H9 (cell line): ENCODE results near the gene KRT74. TPM values are rescaled to one million over a fixed set of nuclear protein-coding genes. Genes with fewer than 3 reads are reported as not detected.

ENCODE experiments used
- DNase-seq: peaks from one replicate; pipeline ENCODE4 v3.0.0-alpha.2; 2017
- H2AFZ ChIP-seq: one replicate; pipeline ENCODE4 v1.6.1; 2013; ENCODE audit warnings: mild to moderate bottlenecking, low read length, control low read depth, moderate library complexity
- H2AK5ac ChIP-seq: 2 replicates; pipeline ENCODE4 v1.6.1; 2013; ENCODE audit warnings: low read length, control low read depth, mixed read lengths; ENCODE audit not compliant: insufficient read length
- H2BK120ac ChIP-seq: one replicate; pipeline ENCODE4 v1.6.1; 2013; ENCODE audit warnings: low read depth, mild to moderate bottlenecking, low read length, control low read depth, inconsistent platforms; ENCODE audit not compliant: poor library complexity, severe bottlenecking
- H2BK12ac ChIP-seq: 2 replicates; pipeline ENCODE4 v1.6.1; 2013; ENCODE audit warnings: low read length, control low read depth, mixed read lengths, low read depth; ENCODE audit not compliant: insufficient read length
- H2BK15ac ChIP-seq: 2 replicates; pipeline ENCODE4 v1.6.1; 2013; ENCODE audit warnings: low read depth, low read length, control low read depth
- H2BK20ac ChIP-seq: one replicate; pipeline ENCODE4 v1.6.1; 2013; ENCODE audit warnings: low read depth, mild to moderate bottlenecking, low read length, control low read depth, inconsistent platforms; ENCODE audit not compliant: poor library complexity, severe bottlenecking
- H2BK5ac ChIP-seq: 2 replicates; pipeline ENCODE4 v1.6.1; 2013; ENCODE audit warnings: low read length, control low read depth, mixed read lengths; ENCODE audit not compliant: insufficient read length
- H3K14ac ChIP-seq: 2 replicates; pipeline ENCODE4 v1.6.1; 2013; ENCODE audit warnings: low read length, control low read depth; ENCODE audit not compliant: insufficient read depth
- H3K18ac ChIP-seq: 2 replicates; pipeline ENCODE4 v1.6.1; 2013; ENCODE audit warnings: low read depth, mild to moderate bottlenecking, mixed read lengths, low read length, control low read depth; ENCODE audit not compliant: insufficient read length
- H3K23ac ChIP-seq: 2 replicates; pipeline ENCODE4 v1.6.1; 2013; ENCODE audit warnings: low read length, control low read depth, mixed read lengths, low read depth; ENCODE audit not compliant: insufficient read length
- H3K23me2 ChIP-seq: 2 replicates; pipeline ENCODE4 v1.6.1; 2013; ENCODE audit warnings: low read depth, mild to moderate bottlenecking, mixed read lengths, low read length, control low read depth; ENCODE audit not compliant: insufficient read length, poor library complexity, severe bottlenecking
- H3K27ac ChIP-seq: 2 replicates; pipeline ENCODE4 v1.5.1; 2013; ENCODE audit warnings: low read length, control low read depth, mixed read lengths, low read depth; ENCODE audit not compliant: insufficient read length
- H3K27me3 ChIP-seq: 2 replicates; pipeline ENCODE4 v1.6.1; 2013; ENCODE audit warnings: low read length, control low read depth, inconsistent platforms; ENCODE audit not compliant: insufficient read depth
- H3K4ac ChIP-seq: 2 replicates; pipeline ENCODE4 v1.6.1; 2013; ENCODE audit warnings: low read depth, mild to moderate bottlenecking, control low read depth, inconsistent platforms, low read length, moderate library complexity
- H3K4me1 ChIP-seq: 2 replicates; pipeline ENCODE4 v1.6.1; 2013; ENCODE audit warnings: low read length, control low read depth, inconsistent platforms; ENCODE audit not compliant: insufficient read depth
- H3K4me2 ChIP-seq: 2 replicates; pipeline ENCODE4 v1.6.1; 2013; ENCODE audit warnings: low read length, control low read depth, mixed read lengths; ENCODE audit not compliant: insufficient read length, insufficient read depth
- H3K56ac ChIP-seq: 2 replicates; pipeline ENCODE4 v1.6.1; 2013; ENCODE audit warnings: low read depth, mild to moderate bottlenecking, mixed read lengths, low read length, control low read depth; ENCODE audit not compliant: insufficient read length
- H3K79me1 ChIP-seq: 2 replicates; pipeline ENCODE4 v1.6.1; 2013; ENCODE audit warnings: low read depth, mild to moderate bottlenecking, moderate library complexity, low read length, control low read depth, inconsistent platforms; ENCODE audit not compliant: insufficient read depth, poor library complexity, severe bottlenecking
- H3K79me2 ChIP-seq: 2 replicates; pipeline ENCODE4 v1.6.1; 2013; ENCODE audit warnings: low read length, control low read depth, inconsistent platforms; ENCODE audit not compliant: insufficient read depth
- H3K9ac ChIP-seq: 2 replicates; pipeline ENCODE4 v1.6.1; 2013; ENCODE audit warnings: low read length, control low read depth, mixed read lengths; ENCODE audit not compliant: insufficient read length; ENCODE audit errors: extremely low read depth
- H3K9me3 ChIP-seq: one replicate; pipeline ENCODE4 v1.6.1; 2013; ENCODE audit warnings: low read depth, low read length, inconsistent platforms; ENCODE audit not compliant: control insufficient read depth
- H3T11ph ChIP-seq: one replicate; pipeline ENCODE4 v1.6.1; 2013; ENCODE audit warnings: mild to moderate bottlenecking, low read length, control low read depth, inconsistent platforms
- H4K20me1 ChIP-seq: one replicate; pipeline ENCODE4 v1.6.1; 2013; ENCODE audit not compliant: control insufficient read depth, insufficient read length, insufficient read depth
- H4K5ac ChIP-seq: 2 replicates; pipeline ENCODE4 v1.6.1; 2013; ENCODE audit warnings: low read depth, mild to moderate bottlenecking, mixed read lengths, low read length, control low read depth; ENCODE audit not compliant: insufficient read length
- H4K8ac ChIP-seq: replicated peaks from 2 replicates; pipeline ENCODE4 v1.6.1; 2013; ENCODE audit warnings: low read length, control low read depth, mixed read lengths, low read depth; ENCODE audit not compliant: insufficient read length
- H4K91ac ChIP-seq: 2 replicates; pipeline ENCODE4 v1.6.1; 2013; ENCODE audit warnings: low read depth, mild to moderate bottlenecking, moderate library complexity, mixed read lengths, low read length, control low read depth; ENCODE audit not compliant: insufficient read length
- H3K27ac Mint-ChIP-seq, 3 experiments: 2 replicates in 2 of 3; 3 replicates in 1 of 3; pipeline ENCODE4 v1.8.0; 2020 to 2021; ENCODE audit warnings: mixed read lengths in 3 of 3, mild to moderate bottlenecking in 1 of 3, moderate library complexity in 1 of 3
- H3K27me3 Mint-ChIP-seq: 2 replicates; pipeline ENCODE4 v1.8.0; 2021; ENCODE audit warnings: low read depth, mild to moderate bottlenecking, moderate library complexity, mixed read lengths
- H3K36me3 Mint-ChIP-seq, 3 experiments: 2 replicates in 2 of 3; 3 replicates in 1 of 3; pipeline ENCODE4 v1.8.0; 2020 to 2021; ENCODE audit warnings: low read depth in 3 of 3, mixed read lengths in 3 of 3; ENCODE audit not compliant: insufficient read depth in 1 of 3
- H3K4me1 Mint-ChIP-seq, 2 experiments: 2 replicates each; pipeline ENCODE4 v1.8.0; 2020; ENCODE audit warnings: mixed read lengths in 2 of 2
- H3K4me3 Mint-ChIP-seq, 2 experiments: 2 replicates in 1 of 2; 3 replicates in 1 of 2; pipeline ENCODE4 v1.8.0; 2020 to 2021; ENCODE audit warnings: mild to moderate bottlenecking in 2 of 2, mixed read lengths in 2 of 2, moderate library complexity in 1 of 2
- H3K9me3 Mint-ChIP-seq, 2 experiments: 2 replicates in 1 of 2; 3 replicates in 1 of 2; pipeline ENCODE4 v1.8.0; 2020; ENCODE audit warnings: mild to moderate bottlenecking in 2 of 2, mixed read lengths in 2 of 2, moderate library complexity in 1 of 2
- CTCF ChIP-seq: fragments of 200-600 bp; sonication (generic); conservative IDR thresholded peaks from 3 replicates; pipeline ENCODE4 v1.8.0; 2021; ENCODE audit warnings: antibody characterized with exemption, mild to moderate bottlenecking
- WGBS: extraction: QIAGEN DNeasy Blood & Tissue Kit; methylation state at CpG from one replicate; pipeline ENCODE4 v1.1.7; 2013; ENCODE audit warnings: missing lambda C conversion rate, low lambda C conversion rate, mixed read lengths; ENCODE audit not compliant: insufficient read length; ENCODE audit errors: extremely low coverage; 5-methylcytosine and 5-hydroxymethylcytosine counted together
- total RNA-seq: library from RNA; stranded (reverse); gene quantifications from 2 replicates; pipeline ENCODE4 v1.2.1, GENCODE V29; 2021

Gene KRT74
- total RNA-seq, 1 experiment from 2014 or later = not detected

- H2BK12ac ChIP-seq = no peak overlapping the region
- no peak overlapping the region for H3K18ac ChIP-seq
- WGBS = no CpG with 5 or more reads among the region's 4 CpGs
- no peaks in the 10 kb centered on the region for H3K9me3 ChIP-seq
- peaks cover 6% of the 10 kb centered on the region for H3K27me3 Mint-ChIP-seq
- H3K56ac ChIP-seq = no peak overlapping the region
- H3K23ac ChIP-seq = no peak overlapping the region
- H2BK15ac ChIP-seq = no peak overlapping the region
- no peaks in the 10 kb centered on the region for H3K79me1 ChIP-seq
- H2AFZ ChIP-seq = no peak overlapping the region
- H4K5ac ChIP-seq = no peak overlapping the region
- no peaks in the 10 kb centered on the region for H4K20me1 ChIP-seq
- no peak overlapping the region for H3K9ac ChIP-seq
- no peak overlapping the region for H3K4me2 ChIP-seq
- no peak for TF ChIP-seq CTCF
- no peaks in the 10 kb centered on the region for H3K9me3 Mint-ChIP-seq
- no peak overlapping the region for H3K27ac Mint-ChIP-seq
- DNase-seq = no peak
- H3K4ac ChIP-seq = no peak overlapping the region
- H3K4me3 Mint-ChIP-seq = no peak overlapping the region; a peak in 1 of 5 replicates
- no peak overlapping the region for H4K91ac ChIP-seq
- H3T11ph ChIP-seq = no peak overlapping the region
- no peaks in the 10 kb centered on the region for H3K79me2 ChIP-seq
- H3K36me3 Mint-ChIP-seq = no peaks in the 10 kb centered on the region
- no peak overlapping the region for H2BK120ac ChIP-seq
- H2BK5ac ChIP-seq = no peak overlapping the region
- H3K23me2 ChIP-seq = no peaks in the 10 kb centered on the region
- no peak overlapping the region for H4K8ac ChIP-seq
- no peak overlapping the region for H2BK20ac ChIP-seq
- H3K4me1 ChIP-seq = no peaks in the 10 kb centered on the region
- H2AK5ac ChIP-seq = no peak overlapping the region
- H3K27ac ChIP-seq = no peak overlapping the region
- peaks cover 2 to 3% of the 10 kb centered on the region in 2 experiments; a peak in 1 of 4 replicates for H3K4me1 Mint-ChIP-seq
- H3K14ac ChIP-seq = no peak overlapping the region; the same call in 1 of the 2 replicates
- no peaks in the 10 kb centered on the region; the same call in 1 of the 2 replicates for H3K27me3 ChIP-seq
Measured at GRCh38 chr12:52532636-52533035, 41.0 kb downstream of the KRT74 start.
